GM12865 (cell line): ENCODE results near the gene CHADL.
A peak's percentile ranks its signal among the peaks of the same experiment; 100 is the strongest.

ENCODE experiments used
- DNase-seq: peaks from one replicate; pipeline ENCODE4 v3.0.0; 2010; ENCODE audit warnings: low read depth
- H3K4me3 ChIP-seq: 2 replicates; pipeline ENCODE4 v1.5.1; 2011; ENCODE audit warnings: mild to moderate bottlenecking, low read depth, low read length, control low read depth
- TF ChIP-seq, protein P1 (sequence below): IDR thresholded peaks from 2 replicates; pipeline ENCODE4 v1.5.1; 2011; ENCODE audit warnings: low read length, control low read depth, low read depth, inconsistent platforms; ENCODE audit not compliant: insufficient read depth; ENCODE audit errors: missing control alignments

The CHADL gene

DNA sequence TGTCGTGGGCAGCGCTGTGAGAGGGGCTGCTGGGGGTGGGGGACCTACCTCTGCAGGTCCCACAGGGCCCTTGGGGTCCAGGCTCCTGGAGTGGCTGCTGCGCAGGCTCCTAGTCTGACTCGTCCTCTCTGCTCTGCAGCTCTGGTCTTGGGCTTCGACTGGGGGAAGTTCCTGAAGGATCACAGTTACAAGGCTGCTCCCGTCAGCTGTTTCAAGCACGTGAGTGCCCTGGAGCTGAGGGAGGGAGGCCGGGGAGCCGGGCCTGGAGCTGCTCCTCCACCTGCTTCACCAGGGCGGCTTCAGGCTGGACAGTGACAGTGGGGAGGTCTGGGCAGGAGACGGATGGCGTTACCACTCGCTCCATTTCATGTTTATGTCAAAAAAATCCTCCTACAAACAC is 23.7 kb downstream of the CHADL start:
- TF ChIP-seq, protein P1, sequence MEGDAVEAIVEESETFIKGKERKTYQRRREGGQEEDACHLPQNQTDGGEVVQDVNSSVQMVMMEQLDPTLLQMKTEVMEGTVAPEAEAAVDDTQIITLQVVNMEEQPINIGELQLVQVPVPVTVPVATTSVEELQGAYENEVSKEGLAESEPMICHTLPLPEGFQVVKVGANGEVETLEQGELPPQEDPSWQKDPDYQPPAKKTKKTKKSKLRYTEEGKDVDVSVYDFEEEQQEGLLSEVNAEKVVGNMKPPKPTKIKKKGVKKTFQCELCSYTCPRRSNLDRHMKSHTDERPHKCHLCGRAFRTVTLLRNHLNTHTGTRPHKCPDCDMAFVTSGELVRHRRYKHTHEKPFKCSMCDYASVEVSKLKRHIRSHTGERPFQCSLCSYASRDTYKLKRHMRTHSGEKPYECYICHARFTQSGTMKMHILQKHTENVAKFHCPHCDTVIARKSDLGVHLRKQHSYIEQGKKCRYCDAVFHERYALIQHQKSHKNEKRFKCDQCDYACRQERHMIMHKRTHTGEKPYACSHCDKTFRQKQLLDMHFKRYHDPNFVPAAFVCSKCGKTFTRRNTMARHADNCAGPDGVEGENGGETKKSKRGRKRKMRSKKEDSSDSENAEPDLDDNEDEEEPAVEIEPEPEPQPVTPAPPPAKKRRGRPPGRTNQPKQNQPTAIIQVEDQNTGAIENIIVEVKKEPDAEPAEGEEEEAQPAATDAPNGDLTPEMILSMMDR, result no peak
- H3K4me3 ChIP-seq, result no peak overlapping the region
- no peak for DNase-seq

DNA sequence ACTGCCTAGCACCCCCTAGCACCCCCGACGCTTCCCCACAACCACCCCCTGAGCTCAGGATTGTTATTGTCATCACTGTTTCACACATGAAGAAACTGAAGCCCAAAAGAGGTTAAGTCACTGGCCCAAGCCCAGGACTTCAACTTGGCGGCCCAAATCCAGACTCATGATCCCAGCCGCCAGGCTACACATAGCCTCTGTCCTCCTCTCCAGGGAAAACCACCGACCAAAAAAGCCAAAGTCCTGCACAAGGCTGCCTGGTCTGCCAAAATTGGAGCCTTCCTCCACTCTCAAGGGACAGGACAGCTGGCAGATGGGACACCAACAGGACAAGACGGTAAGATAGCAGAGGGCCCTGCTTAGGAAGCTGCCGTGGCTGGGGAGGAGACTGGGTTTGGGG is 24.8 kb downstream of the CHADL start:
- H3K4me3 ChIP-seq, result no peak overlapping the region
- TF ChIP-seq, protein P1, result no peak
- DNase-seq, result no peak

DNA sequence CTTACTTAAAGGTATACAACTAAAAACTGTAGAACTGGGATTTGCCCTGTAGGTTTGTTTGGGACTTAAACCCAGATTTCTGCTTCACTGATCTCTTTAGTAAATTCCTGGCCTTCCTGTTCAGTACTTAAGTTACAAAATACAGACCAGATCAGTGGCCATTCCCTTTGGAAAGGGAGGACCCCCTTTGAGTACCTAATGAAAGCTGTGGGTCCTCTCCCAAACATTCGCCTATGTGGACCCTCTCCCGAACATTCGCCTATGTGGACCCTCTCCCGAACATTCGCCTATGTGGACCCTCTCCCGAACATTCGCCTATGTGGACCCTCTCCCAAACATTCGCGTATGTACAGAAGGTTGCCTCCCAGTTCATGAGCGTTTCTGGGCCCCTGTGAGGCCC is 25.3 kb downstream of the CHADL start:
- no peak for DNase-seq
- TF ChIP-seq, protein P1, result no peak
- no peak overlapping the region for H3K4me3 ChIP-seq

DNA sequence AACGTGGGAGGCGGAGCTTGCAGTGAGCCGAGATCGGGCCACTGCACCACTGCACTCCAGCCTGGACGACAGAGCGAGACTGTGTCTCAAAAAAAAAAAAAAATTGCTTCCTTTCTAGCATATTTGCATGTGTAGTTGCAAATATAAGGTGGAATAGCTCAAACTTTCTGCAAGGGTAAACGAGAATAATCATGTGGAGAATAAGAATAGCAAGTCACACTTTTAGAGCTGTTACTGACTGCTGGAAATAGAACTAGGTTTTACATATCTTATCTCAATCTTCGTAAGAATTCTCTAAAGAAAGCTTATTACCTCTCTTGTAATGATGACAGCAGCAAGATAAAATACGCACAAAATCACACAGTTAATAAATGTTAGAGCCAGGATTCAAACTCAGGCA is 34.0 kb downstream of the CHADL start:
- TF ChIP-seq, protein P1, result no peak
- no peak overlapping the region for H3K4me3 ChIP-seq
- DNase-seq, result peak; percentile 36

DNA sequence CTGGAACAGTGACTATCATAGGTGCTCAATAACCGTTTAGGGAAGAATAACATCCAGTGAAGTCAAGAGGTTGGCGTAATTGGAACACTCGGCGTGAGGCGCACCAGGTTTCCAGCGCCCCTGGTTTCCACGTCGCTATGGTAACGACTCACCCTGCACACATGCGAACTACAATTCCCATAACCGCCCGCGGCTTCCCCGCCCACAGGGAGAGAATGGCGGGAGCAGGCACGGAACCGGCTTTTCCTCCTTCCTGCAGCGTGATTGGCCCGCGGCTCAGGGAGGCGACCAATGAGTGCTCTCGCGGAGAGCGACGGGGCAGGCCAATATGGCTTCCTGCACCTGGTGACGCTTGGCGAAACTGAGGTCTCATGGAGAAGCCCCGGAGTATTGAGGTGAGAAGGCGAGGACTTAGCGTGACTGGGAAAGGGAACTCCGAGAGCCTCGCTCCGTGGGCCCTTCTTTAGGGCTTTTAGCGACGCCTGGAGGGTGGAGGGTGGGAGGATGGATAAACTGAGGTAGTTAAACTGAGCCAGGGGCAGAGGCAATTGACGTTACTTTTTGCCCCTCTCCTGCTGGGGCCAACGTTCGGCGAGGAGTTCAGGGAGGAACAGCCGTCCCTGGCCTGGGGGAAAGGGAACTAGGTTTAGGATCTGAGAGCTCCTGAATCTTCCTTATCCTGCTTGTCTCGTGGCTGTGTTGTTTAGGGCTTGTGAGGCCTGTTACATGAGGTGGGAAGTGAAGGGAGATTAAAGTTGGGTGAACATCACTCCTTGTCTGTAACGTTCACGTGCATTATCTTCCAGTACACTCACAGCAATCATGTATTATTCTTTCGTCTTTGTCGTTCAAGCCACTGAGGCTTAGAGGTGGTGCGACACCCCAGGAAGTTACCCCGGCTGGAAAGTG is 35.5 kb downstream of the CHADL start, which contains the start of gene L3MBTL2:
TSS of gene L3MBTL2 (plus strand) at position 321 of the 909 bp plus-strand sequence. CDS start at position 372, 51 bp downstream.
- TF ChIP-seq, protein P1, result no peak
- H3K4me3 ChIP-seq, result peak within 1 kb of the TSS; percentile 72

DNA sequence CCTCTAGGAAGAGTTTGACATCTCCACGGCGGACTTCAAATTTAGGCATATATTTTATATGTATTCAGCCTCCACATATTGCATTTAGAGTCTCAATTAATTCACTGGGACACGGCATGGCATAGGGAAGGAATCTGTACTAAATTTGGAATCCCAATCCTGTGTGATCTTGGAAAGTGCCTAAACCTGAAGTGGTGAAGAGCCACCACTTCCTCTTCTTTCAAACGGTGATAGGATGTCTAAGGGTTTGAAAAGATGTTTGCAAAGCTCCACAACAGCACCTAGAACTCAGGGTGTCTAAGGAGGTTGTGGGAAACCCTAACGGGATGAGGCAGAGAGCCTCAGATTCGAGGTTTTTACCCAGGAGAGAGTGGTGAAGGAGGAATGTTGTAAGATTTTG is 36.7 kb downstream of the CHADL start:
- DNase-seq, result no peak
- no peak overlapping the region for H3K4me3 ChIP-seq
- TF ChIP-seq, protein P1, result no peak

More for the DNA sequence above, 35.5 kb downstream of the CHADL start, which contains the start of gene L3MBTL2:
- peak; percentile 98 for DNase-seq
